ENCODE results near the gene RGR.

GRCh38 chr10:84204122-84204521, 40.7 kb upstream of the RGR start:
- TF ChIP-seq CTCF (IDR thresholded peaks at IDR 0.05), result peak; percentile 52
- no peak for TF ChIP-seq EZH2 (IDR thresholded peaks at IDR 0.05)
- TF ChIP-seq EZH2phosphoT487 (IDR thresholded peaks at IDR 0.05), result no peak
